HG03432 (cell line): Measurements from ENCODE around the gene POLR2C.
"Not testable (repeated sequence)": the region's sequence is repeated elsewhere in the genome, so short reads cannot be mapped to it uniquely, and the experiment has no call there.

Experiments used
- ATAC-seq: cut with Tn5 transposase; IDR thresholded peaks from one replicate; pipeline ENCODE4 v1.9.1; 2021; ENCODE audit warnings: mild to moderate bottlenecking, moderate library complexity; ENCODE audit not compliant: unreplicated experiment

POLR2C gene

DNA sequence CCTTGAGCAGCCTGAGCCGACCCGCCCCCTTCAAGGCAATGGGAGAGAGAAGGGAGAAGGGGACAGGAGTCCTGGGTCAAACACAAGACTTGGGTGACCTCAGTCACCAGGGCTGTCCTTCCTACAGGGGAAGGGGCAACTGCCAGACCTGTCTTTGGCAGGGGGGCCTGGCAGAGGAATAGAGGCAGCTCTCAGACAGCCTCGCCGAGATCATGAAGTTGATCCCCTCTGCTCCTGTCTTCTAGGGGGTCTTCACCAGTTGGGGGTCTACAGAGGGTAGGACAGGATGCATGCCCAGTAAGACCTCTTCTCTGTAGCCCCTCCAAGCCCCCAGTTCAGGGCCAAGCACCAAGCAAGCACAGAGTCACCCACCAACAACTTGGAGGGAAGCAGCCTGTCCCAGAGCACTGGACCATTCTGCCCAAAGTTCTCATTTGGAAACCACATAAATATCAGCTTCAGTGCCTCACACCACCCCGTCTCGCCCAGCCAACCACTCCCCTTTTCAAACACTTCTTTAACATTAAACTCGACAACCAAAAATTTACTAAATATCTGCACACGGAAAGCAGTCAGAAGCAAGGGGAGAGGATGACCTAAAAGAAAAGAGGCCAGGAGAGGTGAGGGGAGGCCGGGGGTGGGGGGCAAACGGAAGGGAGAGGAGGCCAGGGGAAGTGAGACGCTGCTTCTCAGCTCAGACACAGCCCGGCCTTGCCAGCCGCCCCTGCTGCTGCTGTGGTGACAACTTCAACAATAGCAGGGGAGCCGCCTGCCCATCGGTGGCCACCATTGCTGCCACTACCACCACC, 16.1 kb downstream of the POLR2C start:
- no peak for ATAC-seq

DNA sequence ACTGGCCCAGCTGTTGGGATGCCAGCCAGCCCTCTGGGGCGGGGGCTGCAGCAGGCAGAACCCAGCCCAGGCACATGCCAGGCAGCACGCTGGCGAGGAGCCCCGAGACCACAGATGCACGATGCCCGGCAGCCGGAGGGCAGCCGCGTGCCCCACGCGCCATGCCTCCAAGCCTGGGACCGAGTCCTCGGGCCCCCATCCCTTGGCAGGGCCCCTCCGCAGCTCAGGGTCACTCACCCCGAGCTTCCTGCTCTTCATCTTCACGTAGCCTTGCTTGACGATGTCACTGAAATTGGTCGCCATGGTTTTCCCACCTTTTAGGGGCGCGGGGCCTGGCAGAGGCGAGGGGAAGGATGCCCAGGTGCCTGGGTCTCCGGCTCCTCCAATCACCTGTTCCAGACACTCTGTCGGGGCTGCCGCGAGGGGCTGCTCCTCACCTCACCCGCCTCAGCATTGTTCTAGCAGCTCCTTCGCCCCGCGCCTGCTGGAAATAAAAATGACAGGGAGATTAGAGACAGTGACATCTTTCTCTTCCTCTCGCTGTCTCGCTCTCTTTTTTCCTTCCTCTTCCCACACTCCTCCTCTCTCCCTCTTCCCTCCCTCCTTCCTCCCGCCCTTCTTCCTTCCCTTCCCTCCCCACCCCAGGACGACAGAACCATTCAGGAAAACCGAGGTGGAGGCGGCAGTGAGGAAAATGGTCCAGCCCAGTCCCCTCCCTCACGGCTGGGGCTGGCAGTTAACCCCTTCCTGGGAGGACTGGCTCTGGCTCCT, 16.9 kb downstream of the POLR2C start:
- ATAC-seq = no peak

DNA sequence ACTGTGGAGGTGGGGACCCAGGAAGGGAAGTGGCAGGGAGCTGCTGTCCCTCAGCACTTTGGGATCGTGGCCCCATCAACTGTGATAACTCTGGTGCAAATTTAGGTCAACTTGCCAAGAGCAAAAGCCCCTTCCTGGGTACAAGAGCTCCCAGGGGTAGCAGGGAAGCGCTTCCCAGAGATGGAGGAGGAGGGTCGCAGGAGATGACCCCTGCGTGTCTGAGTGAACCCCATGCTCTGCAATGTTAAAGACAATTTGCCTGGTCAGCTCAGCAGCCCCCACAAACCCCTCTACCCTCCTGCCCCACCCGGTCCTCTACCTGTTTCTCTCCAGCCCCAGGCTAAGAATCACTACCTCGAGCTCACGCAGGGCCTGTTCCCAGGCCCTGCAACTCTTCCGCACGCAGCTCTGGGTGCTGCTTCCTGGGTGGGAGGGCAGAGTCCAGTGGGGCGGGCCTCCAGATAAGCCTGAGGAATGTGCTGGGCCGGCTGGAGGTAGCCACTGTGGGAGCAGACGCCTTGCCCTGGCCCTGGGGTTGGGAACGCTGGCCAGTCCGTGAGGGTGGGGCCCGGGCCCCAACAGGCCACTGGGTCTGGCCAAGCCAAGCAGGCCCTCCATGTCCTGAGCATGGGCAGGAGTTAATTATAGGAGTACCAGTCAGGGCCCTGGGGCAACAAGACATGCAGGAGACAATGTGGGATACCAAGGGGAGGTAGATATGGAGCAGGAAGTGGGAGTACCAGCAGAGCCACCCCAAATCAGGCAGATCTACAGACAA, 17.7 kb downstream of the POLR2C start:
- ATAC-seq = no peak

DNA sequence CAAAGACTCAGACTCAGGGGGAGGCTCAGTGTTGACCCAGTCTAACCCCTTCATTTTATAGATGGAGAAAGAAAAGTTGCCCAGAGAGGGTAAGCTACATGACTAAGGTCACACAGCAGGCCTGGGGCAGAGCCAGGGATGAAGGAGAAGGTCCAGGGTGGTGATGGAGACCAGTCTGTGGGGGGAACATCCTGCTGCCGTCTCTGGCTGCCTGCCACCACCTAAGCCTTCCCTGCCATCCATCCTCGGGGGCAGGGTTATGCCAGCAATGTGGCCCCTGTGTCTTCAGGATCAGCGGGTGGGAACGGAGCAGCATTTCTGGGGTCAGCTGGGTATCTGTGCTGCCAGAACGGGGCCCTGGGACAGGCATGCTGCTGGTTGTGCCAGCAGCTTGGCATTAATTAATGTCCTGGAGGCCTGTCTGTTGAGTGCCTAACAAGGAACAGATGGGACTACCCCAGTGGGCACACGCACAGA, 18.3 kb downstream of the POLR2C start:
- no peak for ATAC-seq

DNA sequence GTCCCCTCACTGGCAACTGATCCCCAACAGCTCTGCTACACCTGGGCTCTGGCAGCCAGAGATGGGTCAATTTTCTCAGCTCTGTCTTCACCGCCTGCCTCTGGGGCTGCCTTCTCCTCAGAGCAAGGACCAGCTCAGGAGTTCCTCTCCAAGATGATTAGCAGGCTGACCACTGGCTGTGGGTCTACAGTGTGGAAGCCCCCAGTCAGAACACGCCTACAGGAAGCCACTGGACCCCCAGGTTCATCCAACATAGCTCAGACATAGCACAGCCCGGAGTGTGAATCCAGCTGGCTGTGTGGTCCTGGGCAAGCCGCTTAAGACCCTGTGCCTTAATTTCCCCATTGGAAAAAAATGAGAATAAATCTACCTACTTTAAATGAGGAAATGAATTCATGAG, 18.9 kb downstream of the POLR2C start:
- no peak for ATAC-seq

DNA sequence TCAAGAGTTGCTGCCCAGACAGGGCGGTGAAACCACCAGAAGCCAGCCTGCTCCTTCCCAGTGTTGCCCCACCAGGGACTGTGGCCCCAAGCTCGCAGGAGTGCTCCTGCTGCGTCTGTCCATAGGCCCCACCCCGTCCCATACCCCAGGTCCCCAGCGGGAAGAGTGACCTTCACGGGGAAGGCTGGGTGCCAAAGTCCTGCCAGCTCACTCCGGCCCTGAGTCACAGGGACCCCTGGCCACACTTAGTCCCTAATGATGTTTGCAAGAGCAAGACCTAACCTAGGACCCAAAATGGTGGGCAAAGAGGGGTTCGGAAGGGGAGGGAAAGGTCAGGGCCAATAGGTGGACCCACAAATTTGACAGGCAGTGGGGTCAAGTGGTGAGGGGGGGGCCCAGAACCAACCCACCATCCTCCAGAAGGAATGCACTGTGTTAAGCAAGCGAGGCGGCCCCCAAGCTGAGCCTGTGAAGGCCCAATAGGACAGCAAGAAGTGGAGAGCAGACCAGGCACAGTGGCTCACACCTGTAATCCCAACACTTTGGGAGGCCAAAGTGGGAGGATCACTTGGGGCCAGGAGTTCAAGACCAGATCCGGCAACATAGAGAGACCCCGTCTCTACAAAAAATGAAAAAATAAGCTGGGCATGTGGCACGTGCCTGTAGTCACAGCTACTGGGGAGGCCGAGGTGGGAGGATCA, 20.5 kb downstream of the POLR2C start:
- no peak for ATAC-seq

DNA sequence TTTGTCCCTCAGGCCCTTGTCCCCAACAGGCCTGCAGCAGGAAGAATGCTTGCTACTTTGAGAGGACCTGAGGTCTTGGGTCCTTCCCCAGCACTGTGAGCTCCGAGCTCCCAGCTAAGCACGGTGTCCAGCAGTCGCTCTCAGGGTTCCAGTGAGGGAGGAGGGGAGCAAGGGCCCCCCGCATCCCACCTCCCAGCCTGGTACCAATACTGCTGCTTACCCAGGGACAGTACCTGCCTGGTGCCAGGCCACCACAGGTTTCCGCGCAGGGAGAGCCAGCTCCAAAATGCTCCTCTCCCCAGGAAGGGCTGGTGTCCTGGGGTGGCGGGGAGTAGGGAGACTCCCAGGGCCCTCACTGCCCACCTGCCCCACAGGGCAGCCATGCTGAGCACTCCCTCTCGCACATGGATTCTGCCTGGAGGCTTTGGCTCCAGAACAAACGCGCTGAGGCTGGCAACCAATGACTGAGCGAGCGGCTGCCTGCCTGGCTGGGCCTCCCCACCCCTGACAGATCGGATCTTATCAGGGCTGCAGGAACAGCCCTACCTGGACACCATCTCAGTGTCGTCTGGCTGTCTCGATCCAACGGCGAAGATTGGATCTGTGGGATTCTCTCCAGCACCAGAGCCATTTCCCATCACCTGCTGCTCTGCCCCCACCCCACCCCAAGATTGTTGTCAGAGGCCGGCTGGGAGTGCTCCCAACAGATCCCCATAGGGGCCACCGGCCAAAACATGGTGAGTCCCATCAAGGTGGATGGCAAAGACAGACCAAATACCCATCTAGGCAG, 21.4 kb downstream of the POLR2C start:
- ATAC-seq = no peak

DNA sequence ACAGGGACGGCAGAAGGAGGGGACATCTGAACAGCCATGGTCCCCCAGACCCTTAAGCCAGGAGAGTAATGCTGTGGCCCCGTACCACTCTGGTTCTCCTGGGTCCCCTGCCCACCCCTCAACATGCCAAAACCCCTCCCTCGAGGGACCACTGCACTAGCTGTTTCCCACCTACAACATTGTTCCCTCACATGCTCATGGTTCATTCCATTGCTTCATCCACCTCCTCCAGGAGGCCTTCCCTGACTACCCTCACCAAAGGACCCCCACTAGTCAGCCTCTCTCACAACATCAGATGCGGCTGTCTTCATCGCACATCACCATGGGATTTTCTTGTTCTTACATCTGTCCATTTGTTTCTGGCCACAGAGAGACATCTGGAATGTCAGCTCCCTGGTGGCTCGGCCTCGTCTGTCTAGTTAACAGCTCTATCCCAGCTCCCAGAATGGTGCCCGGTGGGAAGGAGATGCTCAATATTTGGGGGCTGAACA, 22.1 kb downstream of the POLR2C start:
- ATAC-seq = no peak

DNA sequence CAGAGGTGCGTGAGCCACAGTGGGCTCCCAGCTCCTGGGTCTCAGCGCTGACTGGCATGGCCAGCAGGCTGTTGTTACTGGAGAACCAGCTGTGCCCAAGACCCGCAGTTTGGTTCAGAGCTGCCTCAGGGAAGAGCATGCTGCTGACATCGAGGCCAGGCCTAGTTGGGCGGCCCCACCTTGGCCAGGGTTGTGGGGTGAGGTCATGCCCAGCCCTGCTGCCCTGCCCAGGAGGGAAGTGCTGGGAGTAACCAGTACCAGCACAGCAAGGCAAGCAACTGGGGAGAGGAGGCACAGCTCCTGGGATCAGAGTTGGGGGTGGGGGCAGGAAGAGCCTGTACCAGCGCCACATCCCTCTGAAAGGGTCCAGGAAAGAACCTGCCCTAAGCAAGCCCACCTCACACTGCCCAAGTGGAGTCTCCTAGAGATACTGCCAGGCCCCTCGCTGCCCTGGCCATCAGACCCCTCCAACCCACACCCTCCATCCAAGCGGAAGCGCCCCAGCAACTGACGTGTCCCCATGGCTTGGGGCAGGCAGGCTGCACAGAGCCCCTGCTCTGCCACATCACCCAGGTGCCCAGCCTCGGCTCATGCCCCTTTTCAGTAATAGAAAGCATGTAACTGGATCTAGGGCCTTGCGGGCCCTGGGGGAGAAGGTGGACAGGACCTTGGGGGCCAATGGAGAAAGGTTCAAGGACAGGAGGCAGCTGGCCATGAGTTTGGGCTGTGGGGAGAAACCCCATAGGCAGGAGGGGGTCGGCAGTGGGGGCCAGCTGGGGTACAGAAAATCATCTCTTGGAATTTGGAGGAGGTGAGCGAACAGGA, 22.8 kb downstream of the POLR2C start:
- no peak for ATAC-seq

DNA sequence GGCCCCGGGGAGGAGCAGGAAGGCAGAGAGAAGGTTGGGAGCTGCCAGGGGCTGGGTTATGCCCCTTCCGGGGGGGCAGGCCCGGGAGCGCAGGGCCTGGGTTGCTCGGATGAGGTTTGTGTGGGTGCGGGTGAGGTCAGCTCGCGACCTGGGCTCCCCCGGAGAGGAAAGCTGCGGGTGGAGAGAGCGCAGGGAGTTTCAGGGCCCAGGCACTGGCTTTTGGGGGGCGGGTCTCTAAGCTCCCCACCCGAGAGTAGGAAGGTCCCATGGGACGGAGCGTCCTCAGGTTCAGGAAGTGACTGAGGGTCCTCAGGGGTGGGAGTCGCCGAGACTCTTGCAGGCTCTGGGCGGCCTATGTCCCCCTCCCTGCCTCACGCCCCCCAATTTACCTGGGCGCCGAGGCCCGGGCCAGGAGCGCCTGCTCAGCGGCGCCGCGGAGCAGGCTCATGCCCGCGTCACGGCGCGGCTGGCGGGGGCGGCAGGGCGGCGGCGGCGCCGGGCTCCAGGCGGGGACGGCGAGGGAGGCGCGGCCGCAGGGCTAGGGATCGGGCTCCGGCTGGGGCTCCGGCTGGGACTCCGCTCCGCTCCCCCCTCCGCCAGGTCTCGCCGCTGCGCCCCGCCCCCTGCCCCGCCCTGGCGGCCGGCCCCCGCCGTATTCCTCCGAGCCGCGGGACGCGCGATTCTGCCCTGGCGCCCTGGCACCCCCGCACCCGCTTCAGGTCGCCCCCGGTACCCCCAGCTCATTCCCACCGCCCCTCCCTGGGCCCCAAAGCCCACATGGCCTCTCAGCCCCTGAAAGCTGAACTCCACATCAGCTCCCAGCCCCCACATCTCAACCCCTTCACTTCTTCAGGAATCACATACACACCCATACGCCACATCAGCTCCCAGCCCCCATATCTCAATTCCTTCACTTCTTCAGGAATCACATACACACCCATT, 23.7 kb downstream of the POLR2C start, which contains the start of gene DOK4:
TSS of gene DOK4 (minus strand) at position 578 of the 942 bp plus-strand sequence. CDS start 6,986 bp downstream, outside the sequence.
- peak; percentile 95 for ATAC-seq

DNA sequence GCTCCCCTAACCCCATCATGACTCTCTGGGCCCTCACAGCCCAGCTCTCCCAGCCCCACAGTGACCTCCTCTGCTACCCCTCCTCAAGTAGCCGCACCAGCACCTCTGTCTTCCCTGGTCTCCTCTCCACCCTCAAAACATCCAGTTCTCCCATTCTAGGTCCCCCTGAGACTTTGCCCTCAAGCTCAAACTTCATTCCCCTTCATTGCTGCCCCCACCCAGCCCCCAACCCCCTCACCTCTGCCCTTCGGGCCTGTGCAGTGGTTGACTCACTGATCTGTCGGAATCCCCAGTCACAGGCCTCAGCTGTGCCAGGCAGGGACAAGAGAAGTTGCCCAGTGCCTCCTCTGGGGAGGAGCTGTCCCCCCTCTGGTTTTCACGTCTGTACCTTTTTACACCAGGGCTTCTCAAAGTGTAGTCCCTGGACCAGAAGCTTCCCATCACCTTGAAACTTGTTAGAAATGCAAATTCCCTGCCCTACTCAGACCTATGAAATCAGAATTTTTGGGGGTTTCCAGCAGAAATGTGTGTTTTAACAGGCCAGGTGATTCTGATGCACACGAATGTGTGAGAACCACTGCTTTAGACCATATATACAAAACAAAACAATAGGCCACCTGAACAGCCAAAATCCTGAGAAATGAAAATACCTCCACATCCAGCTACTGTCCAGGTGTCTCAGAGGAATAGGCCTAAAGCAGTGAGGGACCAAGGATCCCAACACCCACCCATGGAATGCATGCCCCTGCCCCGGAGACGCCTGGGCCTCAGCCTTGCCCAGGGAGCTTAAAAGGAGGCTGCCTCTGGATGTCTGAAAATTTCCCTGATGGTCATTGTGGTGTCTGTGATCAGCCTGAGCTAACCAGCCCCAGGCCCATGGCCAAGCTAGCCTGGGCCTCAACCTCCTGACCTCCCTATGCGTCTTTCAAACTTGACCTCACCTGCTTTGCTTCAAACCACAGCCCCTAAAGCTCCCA, 24.7 kb downstream of the POLR2C start:
- no peak for ATAC-seq

DNA sequence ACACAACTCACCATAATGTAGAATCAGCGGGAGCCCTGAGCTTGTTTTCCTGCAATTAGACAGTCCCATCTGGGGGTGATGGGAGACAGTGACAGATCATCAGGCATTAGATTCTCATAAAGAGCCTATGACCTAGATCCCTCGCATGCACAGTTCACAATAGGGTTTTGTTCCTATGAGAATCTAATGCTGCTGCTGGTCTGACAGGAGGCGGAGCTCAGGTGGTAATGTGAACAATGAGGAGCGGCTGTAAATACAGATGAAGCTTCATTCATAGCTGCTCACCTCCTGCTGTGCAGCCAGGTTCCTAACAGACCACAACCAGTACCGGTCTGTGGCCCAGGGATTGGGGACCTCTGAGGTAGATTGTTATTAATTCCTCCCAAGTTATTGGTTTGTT, 26.8 kb downstream of the POLR2C start:
- no peak for ATAC-seq

DNA sequence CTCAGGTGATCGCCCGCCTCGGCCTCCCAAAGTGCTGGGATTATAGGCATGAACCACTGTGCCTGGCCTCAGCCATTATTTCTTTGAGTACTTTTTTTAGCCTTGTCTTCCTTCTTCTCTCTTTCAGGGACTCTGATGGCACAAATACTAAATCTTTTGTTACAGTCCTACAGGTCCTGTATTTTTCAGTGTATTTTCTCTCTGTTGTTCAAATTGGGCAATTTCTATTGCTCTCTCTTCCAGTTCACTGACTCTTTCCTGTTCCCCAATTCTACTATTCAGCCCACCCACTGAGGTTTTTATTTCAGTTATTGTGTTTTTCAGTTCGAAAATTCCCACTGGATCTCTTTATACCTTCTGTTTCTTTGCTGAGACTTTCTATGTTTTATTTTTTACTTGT, 31.3 kb downstream of the POLR2C start:
- ATAC-seq = no peak

DNA sequence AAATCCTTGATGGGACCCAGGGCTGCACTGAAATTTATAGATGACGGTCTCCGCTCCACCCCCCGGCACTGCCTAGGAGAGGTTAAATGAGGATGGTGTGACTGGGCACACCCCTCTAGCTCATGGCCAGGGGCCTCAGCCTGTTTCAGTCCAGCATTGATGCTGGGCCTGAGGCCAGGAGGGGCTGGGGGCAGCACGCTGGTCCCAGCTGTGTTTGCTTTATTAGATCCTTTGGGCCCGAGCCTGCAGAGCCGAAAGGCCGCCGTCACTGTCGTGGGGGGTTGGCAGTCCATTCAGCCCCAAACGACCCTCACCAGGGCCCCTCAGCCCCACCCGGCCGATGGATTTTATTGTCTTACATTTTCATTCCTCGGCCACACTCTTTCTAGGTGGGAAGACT, 34.6 kb downstream of the POLR2C start:
- no peak for ATAC-seq

DNA sequence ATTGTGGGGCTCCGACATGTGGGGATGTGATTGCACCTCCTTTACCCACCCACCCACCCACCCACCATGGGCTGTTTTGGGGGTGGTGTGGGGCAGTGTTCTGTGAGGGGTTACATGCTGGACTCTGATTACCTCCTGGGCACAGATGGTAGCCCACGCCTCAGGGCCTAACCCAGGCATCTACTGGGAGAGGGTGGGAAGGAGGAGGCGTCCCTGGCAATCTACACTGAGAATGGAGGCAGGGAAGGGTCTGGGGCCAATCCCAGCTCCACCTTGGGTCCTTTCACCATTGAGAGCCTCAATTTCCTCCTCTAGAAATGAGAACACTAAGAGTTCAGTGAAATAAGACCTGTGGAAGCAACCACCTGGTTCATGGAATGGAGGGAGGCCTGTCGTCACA, 35.6 kb downstream of the POLR2C start:
- ATAC-seq = no peak

DNA sequence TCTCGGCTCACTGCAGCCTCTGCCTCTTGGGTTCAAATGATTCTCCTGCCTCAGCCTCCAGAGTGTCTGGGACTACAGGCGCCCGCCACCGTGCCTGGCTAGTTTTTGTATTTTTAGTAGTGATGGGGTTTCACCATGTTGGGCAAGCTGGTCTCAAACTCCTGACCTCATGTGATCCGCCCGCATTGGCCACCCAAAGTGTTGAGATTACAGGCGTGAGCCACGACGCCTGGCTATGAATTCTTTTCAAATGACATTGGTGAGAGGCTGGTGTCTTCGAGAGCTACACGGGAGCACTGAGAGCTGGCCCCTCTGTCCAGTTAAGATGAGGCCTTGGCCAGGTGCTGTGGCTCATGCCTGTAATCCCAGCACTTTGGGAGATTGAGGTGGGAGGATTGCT, 37.5 kb downstream of the POLR2C start:
- not testable (repeated sequence) for ATAC-seq
